Spinal cord (tissue), 10 donors: ENCODE measurements around the gene EMP1. TPM values are rescaled to one million over a fixed set of nuclear protein-coding genes. Genes with fewer than 3 reads are reported as not detected.
A peak's percentile ranks its signal among the peaks of the same experiment; 100 is the strongest.

Source experiments
- DNase-seq, 6 donors: peaks; one replicate each; pipeline versions ENCODE4 v3.0.0 to v3.0.0-alpha.2; 2013 to 2015; ENCODE audit warnings: low spot score in 6 of 6, low read depth in 4 of 6
- H3K27ac ChIP-seq: one replicate; pipeline ENCODE4 v1.5.1; 2013; ENCODE audit warnings: low read depth, low read length, control low read depth
- H3K27me3 ChIP-seq: one replicate; pipeline ENCODE4 v1.6.1; 2013; ENCODE audit warnings: low read length; ENCODE audit not compliant: control insufficient read depth, insufficient read depth
- H3K36me3 ChIP-seq: one replicate; pipeline ENCODE4 v1.6.1; 2013; ENCODE audit warnings: low read length; ENCODE audit not compliant: control insufficient read depth, insufficient read depth
- H3K4me1 ChIP-seq: one replicate; pipeline ENCODE4 v1.6.1; 2013; ENCODE audit warnings: low read length; ENCODE audit not compliant: control insufficient read depth, insufficient read depth
- H3K4me3 ChIP-seq: one replicate; pipeline ENCODE4 v1.5.1; 2013; ENCODE audit warnings: low read depth, low read length, control low read depth
- H3K9me3 ChIP-seq: one replicate; pipeline ENCODE4 v1.6.1; 2013; ENCODE audit warnings: low read length; ENCODE audit not compliant: control insufficient read depth, insufficient read depth
- WGBS: methylation state at CpG from one replicate; pipeline ENCODE4 v1.1.5; 2013; ENCODE audit warnings: missing lambda C conversion rate; ENCODE audit not compliant: insufficient coverage; 5-methylcytosine and 5-hydroxymethylcytosine counted together
- polyA plus RNA-seq, 2 donors: library from polyadenylated mRNA; unstranded; fragments of 120-200 nt; gene quantifications; one replicate each; pipeline ENCODE4 v1.2.1, GENCODE V29; 2013; ENCODE audit not compliant: insufficient read length in 2 of 2
- total RNA-seq, 2 donors: library from RNA; depleted of rRNA in 1 of 2; stranded (reverse); fragments of 120-200 nt in 1 of 2; fragments of >200 nt in 1 of 2; gene quantifications; one replicate each; pipeline versions ENCODE4 v1.2.3 to v1.2.4, GENCODE V29; 2013 to 2014
- donor health status: healthy.

Gene EMP1
- total and polyA plus RNA-seq, 4 donors, result 57.7 to 91.6 (median 68.4) TPM

DNA sequence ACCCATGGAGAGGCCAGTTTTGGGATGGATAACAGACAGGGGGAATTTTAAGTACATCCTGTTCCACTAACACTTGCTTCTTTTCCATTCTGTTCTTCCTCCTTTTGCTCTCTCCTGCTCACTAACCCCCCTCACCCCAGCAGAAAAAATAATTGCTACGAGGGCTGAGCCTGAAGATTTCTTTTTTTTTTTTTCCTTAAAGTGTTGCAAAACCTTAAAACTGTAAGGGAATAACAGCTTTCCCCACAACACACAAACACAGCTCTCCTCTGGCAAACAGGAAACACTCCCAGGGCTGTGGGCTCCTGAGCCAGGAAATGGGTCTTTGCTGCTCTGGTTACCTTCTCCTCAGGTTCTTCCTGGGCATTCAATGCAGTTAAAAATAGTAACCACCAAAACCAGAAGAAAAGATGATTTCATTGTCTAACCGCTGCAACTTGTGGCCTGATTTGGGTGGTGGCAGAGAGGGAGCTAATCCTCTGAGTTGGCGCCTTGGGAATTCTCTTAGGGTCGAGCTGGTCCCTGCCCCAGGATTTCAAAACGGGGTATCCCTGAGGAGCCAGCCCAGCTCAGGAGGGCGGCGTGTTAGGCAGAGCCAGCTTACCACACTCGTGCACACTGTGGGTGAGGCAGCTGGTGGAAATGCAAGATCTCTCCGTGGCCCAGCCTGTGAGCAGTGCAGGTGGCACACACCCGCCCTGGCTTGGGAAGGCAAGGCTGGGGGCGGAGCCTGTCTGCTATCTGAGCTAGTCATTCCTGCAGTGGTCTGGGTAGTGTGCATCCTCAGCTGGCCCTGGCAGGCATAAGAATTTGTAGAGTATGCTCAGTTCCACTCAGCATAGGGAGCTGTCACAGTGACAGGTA, 17.1 kb upstream of the EMP1 start:
- Histone ChIP-seq H3K4me3 (no peak overlapping the region), H3K27ac (peak overlapping the region; percentile 35)
- peak in 2 of 6 donors; percentile 43 to 54 for DNase-seq

DNA sequence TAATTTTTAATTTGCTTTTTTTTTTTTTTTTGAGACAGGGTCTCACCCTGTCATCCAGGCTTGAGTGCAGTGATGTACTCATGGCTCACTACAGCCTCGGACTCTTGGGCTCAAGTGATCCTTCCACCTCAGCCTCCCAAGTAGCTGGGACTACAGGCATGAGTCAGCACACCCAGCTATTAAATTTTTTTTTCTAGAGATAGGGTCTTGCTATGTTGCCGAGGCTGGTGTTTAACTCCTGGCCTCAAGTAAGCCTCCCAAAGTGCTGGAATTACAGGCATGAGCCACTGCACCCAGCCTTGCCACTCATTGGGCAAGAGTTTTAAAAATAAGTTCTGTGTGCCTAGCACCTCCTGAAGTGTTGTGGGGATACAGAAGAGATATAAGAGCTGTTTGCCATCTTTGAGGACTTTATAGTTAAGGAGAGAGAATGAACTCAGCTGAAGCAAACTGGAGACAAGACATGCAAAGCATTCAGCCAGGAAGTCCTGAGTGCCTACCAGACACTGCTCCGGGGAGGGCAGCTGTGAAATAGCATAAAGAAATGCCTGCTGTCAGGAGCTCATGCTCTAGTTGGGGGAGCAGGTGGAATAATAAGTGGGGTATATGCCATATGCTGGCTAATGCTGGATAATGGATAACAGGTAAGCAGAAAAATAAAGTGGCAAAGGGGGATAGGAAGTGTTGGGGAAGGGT, 15.0 kb upstream of the EMP1 start:
- Histone ChIP-seq H3K4me3 (no peak overlapping the region), H3K9me3 (no peaks in the 10 kb centered on the region), H3K4me1 (peaks cover 9% of the 10 kb centered on the region), H3K36me3 (no peaks in the 10 kb centered on the region), H3K27ac (no peak overlapping the region), H3K27me3 (no peaks in the 10 kb centered on the region)
- DNase-seq, result no peak
- WGBS, result 68% methylated on average over 3 of the region's 3 CpGs

More for the DNA sequence above, 17.1 kb upstream of the EMP1 start:
- Histone ChIP-seq H3K4me1 (peaks cover 9% of the 10 kb centered on the region), H3K9me3 (no peaks in the 10 kb centered on the region), H3K36me3 (no peaks in the 10 kb centered on the region), H3K27me3 (no peaks in the 10 kb centered on the region)
- WGBS, result 51% methylated on average over 10 of the region's 11 CpGs

DNA sequence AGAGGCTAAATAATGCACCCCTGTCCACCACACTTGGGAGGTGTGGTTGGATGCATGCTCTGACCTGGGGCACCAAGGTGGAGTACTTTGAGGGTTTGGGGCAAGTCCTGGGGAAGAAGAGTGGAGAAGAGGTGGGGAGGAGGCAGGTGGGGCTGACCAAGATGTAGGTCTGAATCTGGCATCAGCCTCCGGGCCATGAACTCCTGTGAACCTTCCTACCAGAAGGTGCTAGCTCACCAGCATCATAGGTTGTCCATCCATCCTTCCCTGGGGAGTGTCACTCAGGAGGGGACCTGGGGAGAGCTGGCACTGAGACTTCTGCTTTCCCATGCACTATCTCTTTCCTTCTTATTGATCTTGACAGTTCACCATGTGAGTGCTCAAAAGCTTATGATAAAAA, 13.6 kb upstream of the EMP1 start:
- 90% methylated on average over 1 of the region's 1 CpG for WGBS
- DNase-seq, result no peak
- no peaks in the 10 kb centered on the region for H3K36me3 ChIP-seq
- H3K4me1 ChIP-seq, result peaks cover 9% of the 10 kb centered on the region
- no peaks in the 10 kb centered on the region for H3K27me3 ChIP-seq
- H3K9me3 ChIP-seq, result no peaks in the 10 kb centered on the region
- no peak overlapping the region for H3K27ac ChIP-seq
- H3K4me3 ChIP-seq, result no peak overlapping the region

DNA sequence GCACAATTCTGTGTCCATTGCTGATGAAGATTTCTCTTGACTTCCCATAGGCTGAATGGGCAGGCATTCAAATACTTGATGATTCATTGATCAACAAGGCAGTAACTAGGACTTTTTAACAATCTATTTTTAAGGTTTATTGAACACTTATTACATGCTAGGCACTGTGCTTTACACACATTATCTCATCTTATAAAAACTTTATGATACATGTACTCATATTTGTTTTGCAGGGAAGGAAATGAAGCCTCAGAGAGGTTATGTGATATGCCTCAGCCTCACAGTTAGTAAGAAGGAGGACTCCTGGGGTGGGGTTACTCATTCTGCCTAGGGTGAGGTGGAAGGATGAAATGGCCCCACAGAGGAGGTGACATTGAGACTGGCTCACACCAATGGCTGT, 12.9 kb upstream of the EMP1 start:
- Histone ChIP-seq H3K27me3 (no peaks in the 10 kb centered on the region), H3K4me1 (peaks cover 9% of the 10 kb centered on the region), H3K9me3 (no peaks in the 10 kb centered on the region), H3K27ac (no peak overlapping the region), H3K4me3 (no peak overlapping the region), H3K36me3 (no peaks in the 10 kb centered on the region)
- DNase-seq, result no peak

DNA sequence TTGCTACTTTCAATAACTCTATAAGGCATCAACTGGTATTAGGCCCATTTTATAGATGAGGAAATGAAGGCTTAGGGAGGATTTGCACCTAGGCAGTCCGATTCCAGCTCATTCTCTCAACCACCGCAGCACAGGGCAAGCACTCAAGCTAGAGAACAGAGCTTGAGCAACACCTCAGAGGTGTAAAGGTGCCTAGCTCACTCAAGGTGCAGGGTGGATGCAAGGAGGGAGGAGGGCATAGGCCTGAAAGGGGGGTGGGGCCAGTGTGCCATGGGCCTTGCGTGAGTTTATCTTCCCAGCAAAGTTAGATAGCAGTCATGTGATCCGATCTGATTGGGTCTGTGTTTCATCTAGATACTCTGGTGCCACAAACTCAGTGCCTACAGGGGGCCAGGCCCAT, 10.2 kb upstream of the EMP1 start:
- Histone ChIP-seq H3K4me1 (peaks cover 5% of the 10 kb centered on the region), H3K4me3 (no peak overlapping the region), H3K9me3 (no peaks in the 10 kb centered on the region), H3K36me3 (no peaks in the 10 kb centered on the region), H3K27me3 (no peaks in the 10 kb centered on the region), H3K27ac (no peak overlapping the region)
- 86% methylated on average over 2 of the region's 4 CpGs for WGBS
- DNase-seq, result no peak

DNA sequence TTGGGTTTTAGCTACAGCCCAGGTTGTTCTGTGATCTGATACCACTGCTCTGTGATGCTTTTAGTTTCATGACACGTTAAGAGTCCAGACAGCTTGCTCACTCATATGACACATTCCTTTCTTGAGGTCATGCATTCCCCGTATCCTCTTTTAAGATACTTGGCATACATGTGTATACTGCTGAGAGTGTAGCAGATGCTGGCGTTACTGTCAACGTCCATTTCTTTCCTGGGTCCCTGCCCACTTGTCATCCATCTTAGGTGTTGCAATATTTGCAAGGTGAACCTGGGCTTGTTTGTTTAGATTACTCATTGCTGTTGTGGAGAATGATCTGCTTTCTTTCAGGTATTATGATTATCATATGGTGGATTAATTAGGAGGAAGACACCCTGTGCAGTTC, 9.1 kb upstream of the EMP1 start:
- no peak overlapping the region for H3K27ac ChIP-seq
- H3K27me3 ChIP-seq, result no peaks in the 10 kb centered on the region
- DNase-seq, result no peak
- no peaks in the 10 kb centered on the region for H3K36me3 ChIP-seq
- H3K4me3 ChIP-seq, result no peak overlapping the region
- WGBS, result 87% methylated on average over 4 of the region's 4 CpGs
- H3K4me1 ChIP-seq, result peaks cover 5% of the 10 kb centered on the region
- no peaks in the 10 kb centered on the region for H3K9me3 ChIP-seq

DNA sequence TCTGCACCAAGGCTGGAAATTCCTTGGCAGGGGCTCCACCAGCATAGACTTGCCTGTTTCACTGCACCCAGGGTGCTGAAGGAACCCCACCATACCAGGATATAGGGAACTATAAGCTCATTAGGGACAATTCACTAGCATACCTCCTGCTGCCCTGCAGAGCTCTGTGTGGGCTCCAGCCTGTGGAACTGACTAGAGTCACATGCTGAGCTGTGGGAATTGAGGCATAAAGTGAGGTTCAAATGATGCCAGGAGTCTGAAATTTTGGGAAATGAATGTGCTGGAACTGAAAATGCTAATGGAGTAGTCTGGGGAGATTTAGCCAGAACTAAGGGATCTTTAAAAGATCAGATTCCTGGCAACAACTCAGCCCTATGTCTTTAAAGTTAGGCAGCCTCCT, 7.3 kb upstream of the EMP1 start:
- Histone ChIP-seq H3K36me3 (no peaks in the 10 kb centered on the region), H3K27ac (no peak overlapping the region), H3K27me3 (no peaks in the 10 kb centered on the region), H3K4me1 (peaks cover 12% of the 10 kb centered on the region), H3K9me3 (no peaks in the 10 kb centered on the region), H3K4me3 (no peak overlapping the region)
- peak in 1 of 6 donors; percentile 41 for DNase-seq

DNA sequence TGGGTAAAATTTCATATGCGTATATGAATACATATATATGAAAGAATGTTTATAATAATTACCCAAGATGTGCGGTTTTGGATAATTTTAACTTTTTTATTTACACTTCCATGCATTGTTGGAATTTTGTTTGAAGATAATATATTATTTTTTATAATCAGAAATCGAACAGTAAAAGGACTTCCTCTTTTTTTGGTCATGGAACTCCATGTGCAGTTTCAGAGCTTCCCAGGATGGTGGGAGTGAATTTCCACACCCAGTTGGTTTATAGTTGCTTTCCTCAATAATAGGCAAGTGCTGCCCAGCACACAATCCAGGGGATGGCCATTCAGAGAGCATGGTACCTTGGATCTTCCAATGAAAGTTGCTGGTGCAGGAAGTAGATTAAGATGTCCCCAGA, 6.3 kb upstream of the EMP1 start:
- WGBS, result no CpG with 5 or more reads among the region's 3 CpGs
- DNase-seq, result no peak
- Histone ChIP-seq H3K27me3 (no peaks in the 10 kb centered on the region), H3K4me1 (peaks cover 18% of the 10 kb centered on the region), H3K4me3 (no peak overlapping the region), H3K9me3 (no peaks in the 10 kb centered on the region), H3K27ac (no peak overlapping the region), H3K36me3 (no peaks in the 10 kb centered on the region)

DNA sequence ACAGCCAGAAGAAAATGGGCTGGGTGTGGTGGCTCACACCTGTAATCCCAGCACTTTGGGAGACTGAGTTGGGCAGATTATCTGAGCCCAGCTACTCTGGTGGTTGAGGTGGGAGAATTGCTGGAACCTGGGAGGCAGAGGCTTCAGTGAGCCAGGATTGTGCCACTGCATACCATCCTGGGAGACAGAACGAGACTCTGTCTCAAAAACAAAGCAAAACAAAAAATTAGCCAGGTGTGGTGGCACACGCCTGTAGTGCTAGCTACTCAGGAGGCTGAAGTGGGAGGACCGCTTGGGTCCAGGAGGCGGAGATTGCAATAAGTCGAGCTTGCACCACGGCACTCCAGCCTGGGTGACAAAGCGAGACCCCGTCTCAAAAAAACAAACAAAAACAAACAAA, 3.8 kb upstream of the EMP1 start:
- no peak for DNase-seq
- H3K9me3 ChIP-seq, result no peaks in the 10 kb centered on the region
- H3K4me1 ChIP-seq, result peaks cover 33% of the 10 kb centered on the region
- no peaks in the 10 kb centered on the region for H3K27me3 ChIP-seq
- H3K4me3 ChIP-seq, result no peak overlapping the region
- H3K27ac ChIP-seq, result no peak overlapping the region
- 92% methylated on average over 2 of the region's 8 CpGs for WGBS
- no peaks in the 10 kb centered on the region for H3K36me3 ChIP-seq
